ENCODE data around the gene CNIH2.
A peak's percentile ranks its signal among the peaks of the same experiment; 100 is the strongest.
"Not testable (repeated sequence)": the region's sequence is repeated elsewhere in the genome, so short reads cannot be mapped to it uniquely, and the experiment has no call there.

Gene CNIH2

DNA sequence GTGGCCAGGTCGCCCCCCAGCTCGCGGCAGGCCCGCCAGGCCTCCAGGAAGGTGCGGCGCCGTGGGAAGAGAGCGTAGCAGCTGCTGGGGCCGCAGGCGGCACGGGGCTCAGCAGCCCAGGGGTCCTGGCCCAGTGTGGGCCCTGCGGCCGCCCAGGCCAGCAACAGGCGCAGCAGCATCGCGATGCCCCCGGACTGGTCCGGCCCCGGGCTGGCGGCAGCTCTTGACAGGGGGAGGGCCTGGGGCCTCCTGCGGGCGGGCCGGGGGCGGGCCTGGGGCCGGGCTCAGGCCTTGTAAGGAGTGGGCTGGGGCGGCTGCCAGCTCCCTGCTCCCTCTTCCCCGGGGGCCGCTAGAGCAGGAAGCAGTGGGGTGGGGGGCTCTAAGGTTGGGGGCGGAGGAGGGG lies 38.9 kb downstream of the CNIH2 start, which contains the start of gene CD248:
TSS of gene CD248 (minus strand) at position 196 of the 403 bp plus-strand sequence. CDS start at position 179, 17 bp downstream.
- no peak for DNase-seq

GRCh38 chr11:66317322-66317722 lies 39.3 kb downstream of the CNIH2 start:
- no peak for DNase-seq

GRCh38 chr11:66317723-66318599 lies 40.0 kb downstream of the CNIH2 start:
- peak in 1 of 4 experiments; percentile 30 for DNase-seq

- no peak for DNase-seq
Observed at GRCh38 chr11:66318600-66318970, 40.6 kb downstream of the CNIH2 start.

GRCh38 chr11:66320289-66320688 lies 42.3 kb downstream of the CNIH2 start:
- DNase-seq, result not testable (repeated sequence)

DNA sequence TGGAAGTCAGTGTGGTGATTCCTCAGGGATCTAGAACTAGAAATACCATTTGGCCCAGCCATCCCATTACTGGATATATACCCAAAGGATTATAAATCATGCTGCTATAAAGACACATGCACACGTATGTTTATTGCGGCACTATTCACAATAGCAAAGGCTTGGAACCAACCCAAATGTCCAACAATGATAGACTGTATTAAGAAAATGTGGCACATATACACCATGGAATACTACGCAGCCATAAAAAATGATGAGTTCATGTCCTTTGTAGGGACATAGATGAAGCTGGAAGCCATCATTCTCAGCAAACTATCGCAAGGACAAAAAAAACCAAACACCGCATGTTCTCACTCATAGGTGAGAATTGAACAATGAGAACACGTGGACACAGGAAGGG lies 42.8 kb downstream of the CNIH2 start:
- DNase-seq, result not testable (repeated sequence)

DNA sequence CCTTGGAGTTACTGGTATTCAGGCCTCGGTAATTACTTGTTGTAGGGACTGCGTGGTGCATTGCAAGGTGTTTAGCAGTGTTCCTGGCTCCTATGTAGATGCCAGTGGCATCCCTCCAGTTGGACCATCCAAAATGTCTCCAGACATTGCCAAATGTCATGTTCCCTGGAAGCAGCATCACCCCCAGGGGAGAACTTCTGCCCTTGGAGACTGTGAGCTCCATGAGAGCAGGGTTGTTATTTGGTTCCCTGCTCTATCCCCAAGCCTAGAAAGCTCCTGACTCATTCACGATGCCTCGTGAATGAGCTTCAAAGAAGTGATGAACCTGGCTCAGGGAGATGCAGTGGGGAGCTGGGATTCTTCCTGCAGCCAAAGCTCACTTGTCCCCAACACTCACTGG lies 43.6 kb downstream of the CNIH2 start:
- no peak for DNase-seq

- DNase-seq, result no peak
Observed at GRCh38 chr11:66322732-66323427, 44.9 kb downstream of the CNIH2 start.

DNA sequence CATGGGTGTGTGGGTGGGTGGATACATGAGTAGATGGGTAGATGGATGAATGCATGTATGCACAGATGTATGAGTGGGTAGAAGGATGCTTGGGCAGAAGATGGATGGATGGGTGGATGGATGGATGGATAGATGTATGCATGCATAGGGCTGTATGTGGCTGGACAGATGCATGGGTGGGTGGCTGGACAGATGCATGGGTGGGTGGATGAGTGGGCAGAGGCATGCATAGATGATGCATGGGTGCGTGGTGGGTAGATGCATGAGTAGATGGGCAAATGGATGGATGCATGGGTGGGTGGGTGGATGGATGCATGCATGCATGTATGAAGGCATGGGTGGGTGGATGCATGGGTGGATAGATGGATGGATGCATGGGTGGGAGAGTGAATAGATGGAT lies 45.7 kb downstream of the CNIH2 start:
- DNase-seq, result no peak

GRCh38 chr11:66324664-66325063 lies 46.7 kb downstream of the CNIH2 start:
- DNase-seq, result no peak

- no peak for DNase-seq
Observed at GRCh38 chr11:66325263-66325671, 47.3 kb downstream of the CNIH2 start.

DNA sequence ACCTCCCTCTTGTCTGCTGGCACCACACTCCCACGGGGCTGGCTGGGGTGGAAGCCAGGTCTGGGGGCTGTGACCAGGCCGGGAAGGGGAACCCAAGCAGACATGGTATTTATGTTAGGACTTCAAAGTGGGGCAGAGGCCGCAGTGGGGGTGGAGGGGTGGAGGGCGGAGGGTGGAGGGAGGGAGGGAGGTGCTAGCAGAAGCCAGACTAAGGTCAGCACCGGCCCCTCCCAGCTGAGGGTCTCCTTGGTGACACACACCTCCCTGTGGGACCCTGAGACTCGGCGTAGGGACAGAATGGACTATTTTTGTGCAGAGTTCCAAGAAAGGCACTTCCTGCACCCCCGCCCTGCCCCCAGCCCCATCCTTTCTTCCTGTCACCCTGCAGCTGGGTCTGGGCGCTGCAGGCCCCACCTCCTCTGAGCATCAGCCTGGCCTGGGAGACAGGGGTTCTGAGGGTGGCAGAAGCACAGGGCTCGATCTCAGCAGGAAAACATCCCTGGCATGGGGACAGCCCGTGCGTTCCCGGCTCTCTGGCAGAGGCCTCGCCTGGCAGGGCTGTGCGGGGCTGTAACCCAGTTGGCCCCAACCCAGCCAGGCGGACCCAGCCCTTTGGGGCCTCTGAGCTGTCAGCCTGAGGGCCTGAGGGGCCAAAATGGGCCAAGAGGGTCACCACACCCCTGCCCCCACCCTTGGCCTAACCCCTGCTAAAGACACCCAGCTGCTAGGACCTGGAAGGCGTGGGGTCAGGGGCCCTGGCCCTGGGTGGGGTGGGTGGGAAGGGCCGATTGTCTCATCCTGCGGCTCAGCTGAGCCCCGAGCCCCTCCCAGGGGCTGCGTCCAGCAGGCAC lies 48.5 kb downstream of the CNIH2 start:
- peak in 3 of 4 experiments; percentile 16 to 29 (median 28) for DNase-seq

GRCh38 chr11:66327171-66328030 lies 49.4 kb downstream of the CNIH2 start:
- no peak for DNase-seq

DNA sequence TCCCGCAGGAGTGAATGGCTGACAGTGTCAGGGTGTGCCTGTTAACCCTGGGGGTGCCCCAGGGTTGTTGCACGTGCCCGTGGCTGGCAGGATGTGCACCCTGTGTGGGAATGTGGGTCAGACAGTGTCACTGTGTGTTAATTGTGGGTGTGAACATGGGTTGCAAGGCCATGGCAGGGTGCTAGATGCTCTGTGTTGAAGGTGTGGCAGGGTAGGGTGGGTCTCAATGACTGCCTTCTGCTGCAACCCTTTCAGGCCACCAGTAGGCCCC lies 50.0 kb downstream of the CNIH2 start:
- no peak for DNase-seq

DNA sequence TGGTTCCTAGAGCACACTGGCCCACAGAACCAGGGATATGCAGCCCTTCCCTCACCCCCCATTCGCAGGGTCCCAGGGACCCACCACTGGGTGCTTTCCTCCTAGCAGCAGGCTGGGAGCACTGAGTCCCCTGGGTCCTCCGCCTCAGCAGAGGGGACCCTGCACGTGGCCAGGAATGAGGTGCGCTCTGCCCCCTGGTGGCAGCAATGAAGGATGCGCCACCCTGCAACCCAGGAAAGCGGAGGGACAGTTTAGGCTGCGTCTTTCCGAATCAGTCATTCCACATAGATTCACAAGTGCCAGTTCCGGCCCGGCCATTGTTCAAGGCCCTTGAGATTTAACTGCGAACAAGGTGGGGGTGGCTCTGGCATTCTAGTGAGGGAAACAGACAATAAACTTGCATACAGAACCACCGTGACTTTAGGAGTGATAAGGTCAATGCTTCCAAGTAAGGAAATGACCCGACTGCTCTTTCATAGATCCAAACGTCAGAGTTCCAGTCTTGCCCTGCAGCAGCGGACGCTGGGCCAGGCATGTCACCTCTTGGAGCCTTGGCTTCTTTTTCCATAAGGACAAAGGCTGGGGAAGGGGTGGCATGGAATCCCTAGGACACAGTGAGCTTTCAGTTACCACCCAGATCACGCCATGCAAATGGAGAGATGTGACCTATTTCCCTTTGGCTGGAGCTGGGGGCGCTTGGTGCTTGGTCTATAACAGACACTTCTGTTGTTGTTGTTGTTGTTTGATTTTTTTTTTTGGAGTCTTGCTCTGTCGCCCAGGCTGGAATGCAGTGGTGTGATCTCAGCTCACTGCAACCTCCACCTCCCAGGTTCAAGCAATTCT lies 50.5 kb downstream of the CNIH2 start:
- DNase-seq, result peak; percentile 56 to 66 (median 60)

DNA sequence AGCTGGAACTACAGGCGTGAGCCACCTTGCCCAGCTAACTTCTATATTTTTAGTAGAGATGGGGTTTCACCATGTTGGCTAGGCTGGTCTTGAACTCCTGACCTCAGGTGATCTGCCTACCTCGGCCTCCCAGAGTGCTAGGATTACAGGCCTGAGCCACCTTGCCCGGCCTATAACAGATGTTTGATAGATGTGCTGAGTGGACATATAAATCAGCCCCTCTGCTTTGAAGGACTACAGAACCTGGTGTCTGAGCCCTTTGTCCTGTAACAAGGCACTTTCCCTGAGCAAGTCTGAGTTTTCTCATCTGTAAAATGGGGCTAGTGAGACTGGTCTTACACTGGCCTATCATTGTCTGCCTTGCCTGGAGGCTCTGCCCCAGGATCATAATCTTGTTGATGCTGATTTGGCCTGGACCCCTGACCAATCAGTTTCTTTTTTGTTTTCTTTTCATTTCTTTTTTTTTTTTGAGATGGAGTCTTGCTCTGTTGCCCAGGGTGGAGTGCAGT lies 51.2 kb downstream of the CNIH2 start:
- DNase-seq, result no peak

GRCh38 chr11:66330931-66331330 lies 53.0 kb downstream of the CNIH2 start:
- DNase-seq, result no peak

DNA sequence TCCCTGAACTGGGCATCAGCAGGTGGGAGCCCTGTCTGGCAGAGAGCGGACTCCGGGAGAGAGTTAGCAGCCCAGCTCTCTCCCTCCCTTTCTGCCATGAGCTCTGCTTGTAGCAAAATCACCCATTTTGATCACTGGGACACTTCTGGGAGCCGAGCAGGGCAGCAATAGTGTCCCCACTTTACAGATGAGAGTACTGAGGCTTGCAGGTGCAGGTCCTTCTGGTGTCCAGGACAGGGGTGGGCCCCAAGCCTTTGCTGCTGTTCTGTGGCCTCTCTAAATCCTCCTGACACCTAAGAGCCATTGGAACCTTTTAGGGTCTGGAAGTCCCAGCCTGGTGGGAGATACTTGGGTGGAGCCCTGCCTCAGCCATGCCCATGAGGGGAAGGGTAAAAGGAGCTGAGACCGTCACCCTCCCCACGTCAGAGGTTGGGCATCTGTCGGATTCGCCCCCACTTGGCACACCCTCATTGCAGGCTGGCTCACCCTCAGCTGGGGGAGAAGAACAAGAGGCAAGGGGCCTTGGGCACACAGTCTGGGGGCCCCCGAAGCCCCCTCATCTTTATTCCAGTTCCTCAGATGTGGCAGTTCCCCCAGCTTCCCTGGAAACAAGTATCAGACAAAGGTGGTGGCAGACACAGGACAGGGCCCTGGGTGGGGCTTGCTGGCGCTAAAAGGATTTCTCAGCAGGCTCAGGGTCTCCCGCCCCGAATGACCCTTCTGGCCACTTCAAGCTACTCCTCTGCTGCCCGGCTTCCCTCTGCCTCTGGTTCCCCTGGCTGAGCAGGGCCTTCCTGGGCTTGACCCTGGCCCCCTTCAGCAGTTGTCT lies 53.8 kb downstream of the CNIH2 start:
- DNase-seq, result no peak

GRCh38 chr11:66332371-66333219 lies 54.6 kb downstream of the CNIH2 start:
- DNase-seq, result no peak
